LNCAP (cell line): ENCODE measurements around the gene GOLGA3.

Experiments
- TF ChIP-seq, protein P1 (sequence below): fragments of 450-650 bp; IDR thresholded peaks from 2 replicates; pipeline ENCODE4 v1.5.1; 2017; ENCODE audit warnings: mild to moderate bottlenecking

GOLGA3 gene

DNA sequence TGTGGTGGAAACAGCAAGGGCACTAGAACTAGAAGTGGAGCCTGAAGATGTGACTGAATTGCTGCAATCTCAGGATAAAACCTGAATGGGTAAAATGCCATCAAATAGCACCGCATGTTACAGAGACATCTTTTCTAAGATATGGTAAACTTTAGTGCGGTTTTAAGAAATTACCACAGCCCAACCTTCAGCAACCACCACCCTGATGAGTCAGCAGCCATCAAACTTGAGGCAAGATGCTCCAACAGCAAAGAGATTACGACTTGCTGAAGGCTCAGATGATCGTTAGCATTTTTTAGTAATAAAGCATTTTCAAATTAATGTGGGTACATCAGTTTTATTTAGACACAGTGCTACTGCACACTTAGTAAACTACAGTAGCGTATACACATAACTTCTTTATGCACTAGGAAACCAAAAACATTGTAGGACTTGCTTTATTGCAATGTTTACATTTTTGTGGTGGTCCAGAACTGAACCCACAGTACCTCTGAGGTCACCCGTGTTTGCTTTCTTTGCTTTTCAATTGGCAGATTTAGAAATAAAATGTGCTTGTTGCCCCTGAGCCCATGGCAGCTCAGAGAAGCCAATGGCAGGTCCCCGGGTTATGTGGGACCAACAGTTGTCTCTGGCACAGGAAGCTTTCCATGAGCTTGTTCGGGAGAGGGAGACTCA is 15.9 kb downstream of the GOLGA3 start:
- TF ChIP-seq, protein P1, sequence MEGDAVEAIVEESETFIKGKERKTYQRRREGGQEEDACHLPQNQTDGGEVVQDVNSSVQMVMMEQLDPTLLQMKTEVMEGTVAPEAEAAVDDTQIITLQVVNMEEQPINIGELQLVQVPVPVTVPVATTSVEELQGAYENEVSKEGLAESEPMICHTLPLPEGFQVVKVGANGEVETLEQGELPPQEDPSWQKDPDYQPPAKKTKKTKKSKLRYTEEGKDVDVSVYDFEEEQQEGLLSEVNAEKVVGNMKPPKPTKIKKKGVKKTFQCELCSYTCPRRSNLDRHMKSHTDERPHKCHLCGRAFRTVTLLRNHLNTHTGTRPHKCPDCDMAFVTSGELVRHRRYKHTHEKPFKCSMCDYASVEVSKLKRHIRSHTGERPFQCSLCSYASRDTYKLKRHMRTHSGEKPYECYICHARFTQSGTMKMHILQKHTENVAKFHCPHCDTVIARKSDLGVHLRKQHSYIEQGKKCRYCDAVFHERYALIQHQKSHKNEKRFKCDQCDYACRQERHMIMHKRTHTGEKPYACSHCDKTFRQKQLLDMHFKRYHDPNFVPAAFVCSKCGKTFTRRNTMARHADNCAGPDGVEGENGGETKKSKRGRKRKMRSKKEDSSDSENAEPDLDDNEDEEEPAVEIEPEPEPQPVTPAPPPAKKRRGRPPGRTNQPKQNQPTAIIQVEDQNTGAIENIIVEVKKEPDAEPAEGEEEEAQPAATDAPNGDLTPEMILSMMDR = no peak

DNA sequence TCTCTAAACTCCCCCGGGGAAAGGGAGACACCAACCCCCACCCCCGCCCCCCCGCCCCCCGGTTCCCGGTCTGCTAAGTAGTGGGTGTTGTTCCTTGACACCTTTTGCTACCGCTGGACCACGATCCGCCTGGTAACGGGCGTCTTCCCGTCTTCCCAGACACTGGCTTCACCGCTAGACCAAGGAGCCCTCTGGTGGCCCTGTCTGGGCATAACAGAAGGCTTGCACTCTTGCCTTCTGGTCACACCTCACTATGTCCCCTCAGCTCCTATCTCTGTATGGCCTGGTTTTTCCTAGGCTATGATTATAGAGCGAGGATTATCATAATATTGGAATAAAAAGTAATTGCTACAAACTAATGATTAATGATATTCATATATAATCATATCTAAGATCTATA is 19.3 kb downstream of the GOLGA3 start:
- TF ChIP-seq, protein P1 = peak; percentile 47

DNA sequence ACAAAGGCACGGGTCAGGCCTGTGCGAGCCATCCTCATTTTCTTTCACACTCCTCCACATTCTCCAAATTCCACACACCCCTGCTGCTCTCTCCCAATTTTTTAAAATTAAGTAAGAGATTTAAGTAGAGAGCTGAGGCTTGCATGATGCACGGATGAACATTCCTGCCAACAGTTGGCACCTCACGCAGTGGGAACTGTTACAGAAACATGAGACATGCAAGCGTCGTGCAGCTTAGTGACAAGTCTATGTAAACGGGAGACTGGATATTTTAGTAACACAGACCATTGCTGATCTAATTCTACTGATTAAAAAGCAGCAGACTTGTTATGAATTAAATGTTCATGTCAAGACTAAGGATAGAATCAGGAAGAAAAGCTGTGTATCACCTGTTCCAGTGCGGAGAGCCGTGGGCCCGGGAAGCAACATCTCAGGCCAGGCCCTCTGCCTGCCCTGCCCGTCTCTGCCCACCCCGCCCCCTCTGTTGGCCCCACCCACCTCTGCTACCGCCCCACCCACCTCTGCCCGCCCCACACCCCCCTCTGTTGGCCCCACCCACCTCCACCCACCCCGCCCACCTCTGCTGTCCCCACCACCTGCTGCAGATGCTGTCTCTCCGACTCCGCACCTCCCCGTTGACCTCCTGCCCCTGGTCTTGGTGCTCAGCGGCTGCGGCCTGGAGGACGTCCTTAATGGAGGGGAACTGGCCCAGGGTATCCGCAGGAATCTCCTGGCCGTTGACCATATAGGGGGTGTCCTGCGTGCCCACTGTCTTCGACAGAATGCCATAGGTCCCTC is 21.2 kb downstream of the GOLGA3 start:
- TF ChIP-seq, protein P1 = no peak

DNA sequence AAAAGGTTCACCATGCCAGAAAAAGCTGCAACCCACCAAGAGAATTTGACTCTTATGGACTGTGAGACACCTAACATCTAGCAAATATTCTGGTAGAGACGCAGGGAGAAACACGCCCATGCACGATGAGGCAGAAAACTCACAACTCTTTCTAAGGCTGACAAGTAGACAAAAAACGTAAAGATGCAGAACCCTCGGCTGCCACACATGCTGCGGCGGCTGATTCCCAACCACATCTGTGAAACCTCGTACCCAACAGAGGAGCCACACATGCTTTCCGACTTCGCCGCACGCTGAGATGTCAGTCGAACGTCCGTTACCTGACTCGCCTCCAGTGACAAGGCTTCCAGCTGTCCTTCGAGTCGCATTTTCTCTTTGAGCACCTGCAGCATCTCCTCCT is 21.8 kb downstream of the GOLGA3 start:
- TF ChIP-seq, protein P1 = no peak

DNA sequence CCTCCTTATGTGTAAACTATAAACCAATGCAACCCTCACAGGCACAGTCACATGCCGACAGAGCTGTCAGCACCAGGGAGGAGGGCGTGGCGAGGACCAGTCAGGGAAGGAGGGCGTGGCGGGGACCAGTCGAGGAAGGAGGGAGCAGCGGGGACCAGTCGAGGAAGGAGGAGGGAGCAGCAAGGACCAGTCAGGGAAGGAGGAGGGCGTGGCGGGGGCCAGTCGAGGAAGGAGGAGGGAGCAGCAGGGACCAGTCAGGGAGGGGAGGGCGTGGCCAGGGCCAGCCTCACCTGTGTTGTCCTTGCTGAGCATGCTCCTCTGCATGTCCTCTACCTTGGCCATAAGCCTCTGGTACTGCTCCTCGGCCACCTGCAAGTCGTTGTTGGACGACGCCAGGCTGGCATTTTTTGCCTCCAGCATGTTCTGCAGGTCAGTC is 24.2 kb downstream of the GOLGA3 start:
- TF ChIP-seq, protein P1 = no peak

DNA sequence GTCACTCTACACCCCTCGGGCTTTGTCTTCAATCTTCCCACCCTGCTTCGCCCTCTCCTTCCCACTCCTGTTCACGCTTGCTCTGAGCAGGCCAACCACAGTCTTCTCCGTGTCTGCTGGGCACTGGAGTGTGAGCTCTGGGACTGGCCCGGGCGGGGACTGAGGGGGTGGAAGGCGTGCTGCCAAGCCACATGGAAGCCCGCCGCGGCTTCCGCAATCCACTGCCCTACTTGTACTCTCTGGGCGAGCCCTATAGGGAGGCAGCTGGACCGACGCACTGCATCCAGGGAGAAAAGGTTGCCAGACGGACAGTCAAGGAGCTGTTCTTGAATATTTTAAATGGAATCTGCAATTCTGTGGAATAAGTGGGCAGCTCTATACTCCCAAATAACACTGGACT is 24.8 kb downstream of the GOLGA3 start:
- TF ChIP-seq, protein P1 = no peak

DNA sequence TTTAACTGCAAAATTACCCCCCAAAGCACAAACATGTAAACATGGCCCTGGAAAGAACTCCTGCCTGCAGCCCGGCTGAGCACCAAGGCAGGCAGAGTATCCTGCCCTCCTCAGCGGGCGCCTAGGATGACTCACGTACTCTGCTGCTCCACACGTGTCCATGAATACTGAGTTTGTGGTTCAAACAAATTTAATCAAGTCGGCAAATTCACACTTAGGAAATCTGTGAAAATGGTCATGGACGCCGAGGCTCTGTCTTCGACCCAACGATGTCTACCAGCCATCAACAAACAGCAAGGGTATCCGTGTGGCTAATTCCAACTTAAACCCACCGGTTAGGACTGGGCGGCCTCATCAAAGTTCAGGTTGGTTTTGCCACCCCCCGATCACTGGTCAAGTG is 25.5 kb downstream of the GOLGA3 start:
- TF ChIP-seq, protein P1 = no peak
